Activated CD4-positive, alpha-beta memory T cell treated with anti-CD3 and anti-CD28 coated beads, Interleukin-2, amount 10 ng/mL, durations not matched to agents 7 days and 5 days (primary cell): ENCODE measurements around the gene PDCL2. TPM values are rescaled to one million over a fixed set of nuclear protein-coding genes. Genes with fewer than 3 reads are reported as not detected.
"Not testable (repeated sequence)": the region's sequence is repeated elsewhere in the genome, so short reads cannot be mapped to it uniquely, and the experiment has no call there.

Experiments used
- CTCF ChIA-PET: fragments of 350-600 bp; sonication (Branson Sonifier 250); formaldehyde crosslinking; loops from one replicate; lab custom pipeline; 2021; ENCODE audit warnings: antibody characterized with exemption, inconsistent platforms; lab: Charles Lee
- POLR2A ChIA-PET: fragments of 350-600 bp; sonication (Branson Sonifier 250); formaldehyde crosslinking; loops from one replicate; lab custom pipeline; 2021; ENCODE audit warnings: antibody characterized with exemption; lab: Charles Lee
- DNase-seq: peaks from one replicate; pipeline ENCODE4 v3.0.0-alpha.2; 2020
- H3K27ac Mint-ChIP-seq: one replicate; pipeline ENCODE4 v1.8.0; 2021; ENCODE audit warnings: mild to moderate bottlenecking, mixed read lengths
- H3K27me3 Mint-ChIP-seq: one replicate; pipeline ENCODE4 v1.8.0; 2021; ENCODE audit warnings: mixed read lengths
- H3K36me3 Mint-ChIP-seq: one replicate; pipeline ENCODE4 v1.8.0; 2021; ENCODE audit warnings: low read depth, mixed read lengths
- H3K4me1 Mint-ChIP-seq: one replicate; pipeline ENCODE4 v1.8.0; 2021; ENCODE audit warnings: mixed read lengths
- H3K4me3 Mint-ChIP-seq: one replicate; pipeline ENCODE4 v1.8.0; 2021; ENCODE audit warnings: mild to moderate bottlenecking, mixed read lengths
- H3K9me3 Mint-ChIP-seq: one replicate; pipeline ENCODE4 v1.8.0; 2021; ENCODE audit warnings: mixed read lengths
- total RNA-seq, 2 experiments: library from RNA; stranded (reverse); gene quantifications; one replicate each; pipeline ENCODE4 v1.2.3, GENCODE V29; 2021

The PDCL2 gene
- not detected for total RNA-seq

- DNase-seq, result no peak
- POLR2A ChIA-PET, result no interaction called here
- Mint-ChIP-seq H3K27me3 (peaks cover 2% of the 10 kb centered on the region), H3K27ac (no peak within 1 kb of the TSS), H3K4me3 (no peak within 1 kb of the TSS), H3K36me3 (no peaks in the 10 kb centered on the region), H3K4me1 (no peaks in the 10 kb centered on the region), H3K9me3 (peaks cover 2% of the 10 kb centered on the region)
- CTCF ChIA-PET, result no interaction called here
These were observed at the start of gene PDCL2 for GRCh38 chr4:55592014-55592413. TSS of gene PDCL2 (minus strand) at chr4:55592245. CDS start at chr4:55592109, 136 bp downstream.

GRCh38 chr4:55637272-55637820, 45.3 kb upstream of the PDCL2 start:
- Mint-ChIP-seq H3K36me3 (no peaks in the 10 kb centered on the region), H3K4me3 (no peak overlapping the region), H3K27me3 (peaks cover 60% of the 10 kb centered on the region), H3K4me1 (peaks cover 14% of the 10 kb centered on the region), H3K9me3 (no peaks in the 10 kb centered on the region), H3K27ac (no peak overlapping the region)
- ChIA-PET CTCF (interaction anchor here (0.7 kb wide), 1 partner anchor 195 kb away, joined by 5 read pairs; no protein-coding TSS in a partner anchor), POLR2A (no interaction called here)
- DNase-seq, result no peak

- ChIA-PET POLR2A (no interaction called here), CTCF (interaction anchor here (1.0 to 1.6 kb wide), 2 partner anchors 91 to 291 kb away, joined by 3 to 4 read pairs; partner anchors contain the start of gene SRD5A3)
- DNase-seq, result no peak
- H3K4me1 Mint-ChIP-seq, result peaks cover 14% of the 10 kb centered on the region
- H3K27ac Mint-ChIP-seq, result no peak overlapping the region
- H3K4me3 Mint-ChIP-seq, result peak overlapping the region; percentile 25
- peaks cover 64% of the 10 kb centered on the region for H3K27me3 Mint-ChIP-seq
- no peaks in the 10 kb centered on the region for H3K9me3 Mint-ChIP-seq
- H3K36me3 Mint-ChIP-seq, result no peaks in the 10 kb centered on the region
These were observed 44.6 kb upstream of the PDCL2 start for GRCh38 chr4:55636656-55636999.

- peaks cover 70% of the 10 kb centered on the region for H3K27me3 Mint-ChIP-seq
- no peaks in the 10 kb centered on the region for H3K36me3 Mint-ChIP-seq
- peak; percentile 42 for DNase-seq
- H3K4me3 Mint-ChIP-seq, result peak within 1 kb of the TSS; percentile 65
- H3K4me1 Mint-ChIP-seq, result peaks cover 14% of the 10 kb centered on the region
- ChIA-PET CTCF (interaction anchor here (0.5 to 1.6 kb wide), 3 partner anchors 90 to 1708 kb away, joined by 3 to 4 read pairs (median 3); partner anchors contain the start of gene SRD5A3), POLR2A (no interaction called here)
- no peaks in the 10 kb centered on the region for H3K9me3 Mint-ChIP-seq
- no peak within 1 kb of the TSS for H3K27ac Mint-ChIP-seq
These were observed 44.0 kb upstream of the PDCL2 start, which contains the start of gene NMU for GRCh38 chr4:55635741-55636655. TSS of gene NMU (minus strand) at chr4:55636298. CDS start at chr4:55636192, 106 bp downstream.

GRCh38 chr4:55635282-55635681, 43.2 kb upstream of the PDCL2 start:
- CTCF ChIA-PET, result interaction anchor here (0.5 to 1.6 kb wide), 3 partner anchors 89 to 1707 kb away, joined by 3 to 4 read pairs (median 3); partner anchors contain the start of gene SRD5A3
- peak overlapping the region; percentile 65 for H3K4me3 Mint-ChIP-seq
- H3K4me1 Mint-ChIP-seq, result peaks cover 14% of the 10 kb centered on the region
- no peaks in the 10 kb centered on the region for H3K36me3 Mint-ChIP-seq
- no peak for DNase-seq
- H3K9me3 Mint-ChIP-seq, result no peaks in the 10 kb centered on the region
- peaks cover 72% of the 10 kb centered on the region for H3K27me3 Mint-ChIP-seq
- POLR2A ChIA-PET, result no interaction called here
- no peak overlapping the region for H3K27ac Mint-ChIP-seq

GRCh38 chr4:55634417-55635128, 42.5 kb upstream of the PDCL2 start:
- POLR2A ChIA-PET, result no interaction called here

GRCh38 chr4:55633903-55634302, 41.9 kb upstream of the PDCL2 start:
- H3K27ac Mint-ChIP-seq, result no peak overlapping the region
- peaks cover 14% of the 10 kb centered on the region for H3K4me1 Mint-ChIP-seq
- POLR2A ChIA-PET, result no interaction called here
- no peaks in the 10 kb centered on the region for H3K36me3 Mint-ChIP-seq
- H3K27me3 Mint-ChIP-seq, result peaks cover 64% of the 10 kb centered on the region
- no peak for DNase-seq
- no peak overlapping the region for H3K4me3 Mint-ChIP-seq
- H3K9me3 Mint-ChIP-seq, result no peaks in the 10 kb centered on the region
- CTCF ChIA-PET, result no interaction called here

More at GRCh38 chr4:55634417-55635128, 42.5 kb upstream of the PDCL2 start:
- Mint-ChIP-seq H3K36me3 (no peaks in the 10 kb centered on the region), H3K9me3 (no peaks in the 10 kb centered on the region), H3K27ac (no peak overlapping the region), H3K4me3 (no peak overlapping the region), H3K4me1 (peaks cover 14% of the 10 kb centered on the region), H3K27me3 (peaks cover 69% of the 10 kb centered on the region)
- CTCF ChIA-PET, result no interaction called here
- DNase-seq, result no peak

- Mint-ChIP-seq H3K4me1 (no peaks in the 10 kb centered on the region), H3K27me3 (peaks cover 8% of the 10 kb centered on the region), H3K36me3 (no peaks in the 10 kb centered on the region), H3K4me3 (no peak overlapping the region), H3K27ac (no peak overlapping the region), H3K9me3 (no peaks in the 10 kb centered on the region)
- no peak for DNase-seq
- ChIA-PET POLR2A (no interaction called here), CTCF (no interaction called here)
These were observed 33.8 kb upstream of the PDCL2 start for GRCh38 chr4:55625835-55626234.

GRCh38 chr4:55624063-55624462, 32.0 kb upstream of the PDCL2 start:
- H3K27ac Mint-ChIP-seq, POLR2A ChIA-PET: not testable (repeated sequence)

GRCh38 chr4:55618546-55619143, 26.6 kb upstream of the PDCL2 start:
- no peak for DNase-seq
- peaks cover 17% of the 10 kb centered on the region for H3K4me1 Mint-ChIP-seq
- no peaks in the 10 kb centered on the region for H3K36me3 Mint-ChIP-seq
- no peaks in the 10 kb centered on the region for H3K9me3 Mint-ChIP-seq
- ChIA-PET POLR2A (no interaction called here), CTCF (no interaction called here)
- no peak overlapping the region for H3K27ac Mint-ChIP-seq
- no peak overlapping the region for H3K4me3 Mint-ChIP-seq
- peaks cover 3% of the 10 kb centered on the region for H3K27me3 Mint-ChIP-seq

More at GRCh38 chr4:55624063-55624462, 32.0 kb upstream of the PDCL2 start:
- H3K36me3 Mint-ChIP-seq, H3K4me1 Mint-ChIP-seq, CTCF ChIA-PET, H3K27me3 Mint-ChIP-seq, H3K9me3 Mint-ChIP-seq, DNase-seq, H3K4me3 Mint-ChIP-seq: not testable (repeated sequence)

GRCh38 chr4:55617587-55618197, 25.6 kb upstream of the PDCL2 start:
- no peak overlapping the region for H3K4me3 Mint-ChIP-seq
- no peaks in the 10 kb centered on the region for H3K9me3 Mint-ChIP-seq
- H3K36me3 Mint-ChIP-seq, result no peaks in the 10 kb centered on the region
- peaks cover 17% of the 10 kb centered on the region for H3K4me1 Mint-ChIP-seq
- CTCF ChIA-PET, result no interaction called here
- no peak for DNase-seq
- POLR2A ChIA-PET, result no interaction called here
- H3K27me3 Mint-ChIP-seq, result peaks cover 3% of the 10 kb centered on the region
- no peak overlapping the region for H3K27ac Mint-ChIP-seq

- H3K9me3 Mint-ChIP-seq, result no peaks in the 10 kb centered on the region
- H3K27me3 Mint-ChIP-seq, result peaks cover 3% of the 10 kb centered on the region
- no peak for DNase-seq
- CTCF ChIA-PET, result no interaction called here
- peaks cover 18% of the 10 kb centered on the region for H3K4me1 Mint-ChIP-seq
- H3K4me3 Mint-ChIP-seq, result no peak overlapping the region
- no peaks in the 10 kb centered on the region for H3K36me3 Mint-ChIP-seq
- POLR2A ChIA-PET, result no interaction called here
- H3K27ac Mint-ChIP-seq, result no peak overlapping the region
These were observed 23.0 kb upstream of the PDCL2 start for GRCh38 chr4:55615008-55615407.
